IPS-15b (cell line): ENCODE data around the gene MCEE.
"Not testable (repeated sequence)": the region's sequence is repeated elsewhere in the genome, so short reads cannot be mapped to it uniquely, and the experiment has no call there.

Experiments used
- H3K27me3 ChIP-seq: one replicate; pipeline ENCODE4 v1.6.1; 2013; ENCODE audit warnings: low read length; ENCODE audit not compliant: control insufficient read depth, insufficient read depth
- H3K36me3 ChIP-seq: one replicate; pipeline ENCODE4 v1.6.1; 2013; ENCODE audit warnings: low read length; ENCODE audit not compliant: control insufficient read depth, insufficient read depth
- H3K4me1 ChIP-seq: one replicate; pipeline ENCODE4 v1.6.1; 2013; ENCODE audit warnings: mild to moderate bottlenecking, low read length; ENCODE audit not compliant: control insufficient read depth, insufficient read depth
- H3K4me3 ChIP-seq: one replicate; pipeline ENCODE4 v1.5.1; 2013; ENCODE audit warnings: low read depth, low read length
- H3K9ac ChIP-seq: one replicate; pipeline ENCODE4 v1.6.1; 2013; ENCODE audit warnings: low read depth, mild to moderate bottlenecking, low read length
- H3K9me3 ChIP-seq: one replicate; pipeline ENCODE4 v1.6.1; 2013; ENCODE audit warnings: mild to moderate bottlenecking, low read length; ENCODE audit not compliant: control insufficient read depth, insufficient read depth

The MCEE gene

GRCh38 chr2:71092491-71093260 is 37.4 kb downstream of the MCEE start:
- H3K36me3 ChIP-seq, H3K9ac ChIP-seq, H3K27me3 ChIP-seq, H3K4me1 ChIP-seq, H3K4me3 ChIP-seq, H3K9me3 ChIP-seq: not testable (repeated sequence)

- H3K9ac ChIP-seq, H3K36me3 ChIP-seq, H3K4me3 ChIP-seq, H3K9me3 ChIP-seq, H3K27me3 ChIP-seq, H3K4me1 ChIP-seq: not testable (repeated sequence)
Observed at GRCh38 chr2:71091808-71092207, 38.2 kb downstream of the MCEE start.

GRCh38 chr2:71089475-71089874 is 40.6 kb downstream of the MCEE start:
- not testable (repeated sequence) for H3K9ac ChIP-seq, H3K36me3 ChIP-seq, H3K27me3 ChIP-seq, H3K4me3 ChIP-seq, H3K4me1 ChIP-seq, H3K9me3 ChIP-seq

GRCh38 chr2:71085325-71086003 is 44.6 kb downstream of the MCEE start:
- not testable (repeated sequence) for H3K9me3 ChIP-seq, H3K9ac ChIP-seq, H3K4me3 ChIP-seq, H3K36me3 ChIP-seq, H3K4me1 ChIP-seq, H3K27me3 ChIP-seq

DNA sequence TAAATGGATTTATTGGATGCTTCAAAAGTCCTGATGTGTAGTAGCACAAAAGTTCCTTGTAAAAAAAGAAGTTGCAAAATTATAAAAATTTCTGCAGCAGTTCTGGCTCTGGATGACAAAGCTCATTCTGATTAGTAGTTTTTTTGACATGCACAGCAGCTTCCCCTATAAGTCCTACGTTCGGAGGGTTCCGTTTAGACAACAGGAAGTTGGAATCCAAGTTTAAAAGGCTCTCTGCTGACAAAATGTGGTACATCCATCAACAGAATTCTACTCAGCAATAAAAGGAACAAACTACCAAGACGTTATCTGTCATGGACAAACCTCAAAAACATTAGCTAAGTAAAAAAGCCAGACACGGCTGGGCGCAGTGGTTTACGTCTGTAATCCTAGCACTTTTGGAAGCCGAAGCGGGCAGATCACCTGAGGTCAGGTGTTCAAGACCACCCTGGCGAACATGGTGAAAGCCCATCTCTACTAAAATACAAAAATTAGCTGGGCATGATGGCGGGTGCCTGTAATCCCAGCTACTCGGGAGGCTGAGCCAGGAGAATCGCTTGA is 46.2 kb downstream of the MCEE start:
- H3K27me3 ChIP-seq, H3K9me3 ChIP-seq, H3K36me3 ChIP-seq, H3K9ac ChIP-seq, H3K4me1 ChIP-seq, H3K4me3 ChIP-seq: not testable (repeated sequence)

- not testable (repeated sequence) for H3K9me3 ChIP-seq, H3K4me1 ChIP-seq, H3K4me3 ChIP-seq
Observed at GRCh38 chr2:71083297-71083696, 46.7 kb downstream of the MCEE start.

DNA sequence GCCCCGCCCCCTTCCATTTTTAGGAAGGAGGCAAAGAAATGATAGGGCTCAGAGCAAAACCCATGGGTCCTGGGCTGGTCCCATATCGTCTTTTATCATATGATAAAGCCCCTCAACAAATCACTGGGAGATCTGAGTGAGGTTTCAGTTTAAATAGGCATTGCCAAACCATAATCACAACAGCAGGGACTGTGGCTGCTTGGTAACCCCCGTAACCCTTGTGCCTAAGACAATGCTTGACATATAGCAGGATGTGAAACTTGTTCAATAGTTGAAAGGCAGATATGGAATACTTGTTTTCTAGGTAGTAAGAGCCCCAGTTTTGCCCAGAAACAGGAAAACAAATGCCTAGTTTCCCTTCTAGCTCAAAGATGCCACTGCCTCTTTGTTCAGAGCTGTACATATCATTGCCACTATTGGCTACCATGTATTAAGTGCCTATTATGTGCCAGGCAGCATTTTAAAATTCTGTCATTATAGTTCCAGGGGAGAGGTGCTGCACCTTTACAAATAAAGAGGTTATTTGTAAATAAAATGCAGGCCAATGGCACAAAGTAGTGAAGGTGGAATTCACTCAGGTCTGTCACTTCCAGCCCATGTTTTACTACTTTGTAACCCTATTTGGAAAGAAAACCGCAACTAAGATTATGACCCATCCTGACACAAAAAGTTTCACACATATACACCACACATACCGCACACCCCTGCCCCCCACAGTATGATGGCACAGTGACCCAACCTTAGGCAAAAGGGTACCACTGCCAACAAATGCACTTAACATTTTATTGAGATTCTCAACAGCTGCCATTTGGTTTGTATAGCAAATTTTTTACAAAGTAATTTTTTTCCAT is 47.4 kb downstream of the MCEE start:
- no peak overlapping the region for H3K4me3 ChIP-seq
- H3K27me3 ChIP-seq: no peaks in the 10 kb centered on the region
- no peak overlapping the region for H3K9ac ChIP-seq
- H3K36me3 ChIP-seq: peaks cover 13% of the 10 kb centered on the region
- no peaks in the 10 kb centered on the region for H3K4me1 ChIP-seq
- no peaks in the 10 kb centered on the region for H3K9me3 ChIP-seq

More at GRCh38 chr2:71083297-71083696, 46.7 kb downstream of the MCEE start:
- H3K9ac ChIP-seq, H3K27me3 ChIP-seq, H3K36me3 ChIP-seq: not testable (repeated sequence)

DNA sequence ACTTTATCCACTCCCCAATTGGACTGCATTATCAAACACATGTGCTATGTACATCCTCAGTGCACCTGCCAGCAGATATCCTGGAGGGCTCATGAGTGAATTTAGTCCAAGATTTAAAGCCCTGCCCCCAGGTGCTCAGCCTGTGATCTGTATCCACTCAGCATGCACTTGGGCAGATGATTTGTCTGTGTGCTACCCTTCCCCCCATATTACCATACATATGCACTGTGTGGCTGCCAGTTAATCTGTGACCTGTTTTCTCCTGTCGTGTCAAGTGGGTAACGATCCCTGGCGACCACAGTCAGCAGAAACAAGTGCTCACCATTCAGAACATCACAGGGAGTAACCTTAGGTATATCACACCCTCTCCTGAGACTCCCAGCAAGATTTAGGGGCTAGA is 51.4 kb downstream of the MCEE start:
- peaks cover 33% of the 10 kb centered on the region for H3K36me3 ChIP-seq
- H3K9me3 ChIP-seq: no peaks in the 10 kb centered on the region
- no peak overlapping the region for H3K4me3 ChIP-seq
- H3K4me1 ChIP-seq: no peaks in the 10 kb centered on the region
- H3K9ac ChIP-seq: no peak overlapping the region
- no peaks in the 10 kb centered on the region for H3K27me3 ChIP-seq

DNA sequence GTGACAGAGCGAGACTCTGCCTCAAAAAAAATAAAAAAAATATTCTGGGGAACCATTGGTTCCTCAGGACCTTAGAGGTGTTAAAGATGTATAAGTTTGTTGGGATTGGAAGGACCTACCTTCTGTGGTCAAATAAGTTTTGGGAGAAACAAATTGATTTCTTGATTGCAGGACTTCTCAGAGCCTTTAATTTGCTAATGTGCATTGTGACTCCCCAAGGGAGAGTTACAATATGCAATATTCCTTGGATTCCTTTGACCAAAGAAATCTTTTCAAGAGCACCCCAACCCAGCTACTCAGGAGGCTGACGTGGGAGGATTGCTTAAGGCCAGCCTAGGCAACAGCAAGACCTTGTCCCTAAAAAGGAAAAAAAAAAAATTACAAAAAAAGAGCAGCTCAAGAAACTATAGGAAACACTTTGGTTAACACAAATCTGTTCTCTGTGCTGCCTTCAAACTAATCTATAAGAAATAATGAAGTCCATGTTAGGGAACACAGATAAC is 55.1 kb downstream of the MCEE start:
- H3K27me3 ChIP-seq: no peaks in the 10 kb centered on the region
- H3K9me3 ChIP-seq: no peaks in the 10 kb centered on the region
- peaks cover 41% of the 10 kb centered on the region for H3K36me3 ChIP-seq
- H3K4me1 ChIP-seq: no peaks in the 10 kb centered on the region
- no peak overlapping the region for H3K9ac ChIP-seq
- no peak overlapping the region for H3K4me3 ChIP-seq

DNA sequence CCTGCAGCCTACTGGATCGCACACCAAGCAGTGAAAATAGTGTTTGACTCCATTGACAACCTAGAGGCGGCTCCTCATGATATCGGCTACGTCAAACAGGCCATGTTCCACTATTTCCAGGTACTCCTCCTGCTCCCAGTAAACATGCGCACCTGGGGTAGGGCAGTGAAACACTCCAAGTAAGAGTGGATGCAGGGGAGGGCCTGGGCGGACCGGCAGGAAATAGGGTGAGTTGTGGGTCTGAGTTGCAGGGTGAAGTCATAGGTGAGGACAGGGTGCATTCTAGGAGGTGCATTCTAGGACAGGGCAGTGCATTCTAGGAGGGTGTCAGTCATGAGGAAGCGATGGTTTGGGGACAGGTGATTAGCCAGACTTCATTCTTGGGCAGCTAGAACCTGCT is 56.6 kb downstream of the MCEE start:
- Histone ChIP-seq H3K4me1 (no peaks in the 10 kb centered on the region), H3K9me3 (no peaks in the 10 kb centered on the region), H3K36me3 (peaks cover 34% of the 10 kb centered on the region), H3K9ac (no peak overlapping the region), H3K27me3 (no peaks in the 10 kb centered on the region), H3K4me3 (no peak overlapping the region)

DNA sequence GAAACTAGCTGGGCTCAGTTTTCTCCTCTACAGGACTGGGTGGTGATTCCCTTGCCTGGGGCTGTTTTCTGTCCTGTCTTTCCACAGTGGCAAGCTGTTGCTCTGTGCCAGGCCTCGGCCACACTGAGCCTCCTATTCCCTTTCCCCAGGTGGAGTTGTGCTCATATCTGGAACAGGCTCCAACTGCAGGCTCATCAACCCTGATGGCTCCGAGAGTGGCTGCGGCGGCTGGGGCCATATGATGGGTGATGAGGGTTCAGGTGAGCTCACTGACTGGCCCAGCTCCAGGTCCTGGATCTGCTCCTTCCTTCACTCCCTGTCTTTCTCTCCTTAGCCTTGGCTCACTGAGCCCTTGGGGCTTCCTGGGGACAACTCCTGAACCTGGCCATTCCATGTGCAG is 57.5 kb downstream of the MCEE start:
- Histone ChIP-seq H3K36me3 (peaks cover 27% of the 10 kb centered on the region), H3K27me3 (no peaks in the 10 kb centered on the region), H3K4me3 (no peak overlapping the region), H3K9me3 (no peaks in the 10 kb centered on the region), H3K9ac (no peak overlapping the region), H3K4me1 (no peaks in the 10 kb centered on the region)
